Measurements from ENCODE around the gene RAPSN.

GRCh38 chr11:47415949-47416472 lies 32.9 kb downstream of the RAPSN start:
- no peak for TF ChIP-seq POLR2A (IDR thresholded peaks at IDR 0.05)
- no peak for TF ChIP-seq CTCF (IDR thresholded peaks at IDR 0.05)

Data from adrenal gland (tissue), 5 donors.